ENCODE data around the gene SMAGP. TPM values are rescaled to one million over a fixed set of nuclear protein-coding genes. Genes with fewer than 3 reads are reported as not detected.

Gene SMAGP
- polyA plus RNA-seq, 1 donor from 2014 or later = 82.1 TPM

- H3K4me1 Mint-ChIP-seq = no peaks in the 10 kb centered on the region
- H3K4me3 Mint-ChIP-seq = no peak overlapping the region
- H3K27me3 Mint-ChIP-seq = no peaks in the 10 kb centered on the region
- H3K9me3 Mint-ChIP-seq = no peaks in the 10 kb centered on the region
- H3K36me3 Mint-ChIP-seq = no peaks in the 10 kb centered on the region
- H3K27ac Mint-ChIP-seq = no peak overlapping the region
These were observed 69.4 kb downstream of the SMAGP start for GRCh38 chr12:51200806-51201205.

GRCh38 chr12:51200156-51200555, 70.1 kb downstream of the SMAGP start:
- Mint-ChIP-seq H3K4me1 (no peaks in the 10 kb centered on the region), H3K27ac (peak overlapping the region in 1 of 3 donors; percentile 53), H3K4me3 (no peak overlapping the region), H3K36me3 (no peaks in the 10 kb centered on the region), H3K27me3 (no peaks in the 10 kb centered on the region), H3K9me3 (no peaks in the 10 kb centered on the region)

GRCh38 chr12:51199366-51199945, 70.8 kb downstream of the SMAGP start:
- H3K4me3 Mint-ChIP-seq = no peak overlapping the region
- H3K27ac Mint-ChIP-seq = no peak overlapping the region

GRCh38 chr12:51198568-51199365, 71.4 kb downstream of the SMAGP start:
- Mint-ChIP-seq H3K4me1 (no peaks in the 10 kb centered on the region), H3K9me3 (no peaks in the 10 kb centered on the region), H3K27ac (no peak overlapping the region), H3K27me3 (no peaks in the 10 kb centered on the region), H3K36me3 (peaks cover 1% of the 10 kb centered on the region), H3K4me3 (no peak overlapping the region)

More at GRCh38 chr12:51199366-51199945, 70.8 kb downstream of the SMAGP start:
- Mint-ChIP-seq H3K4me1 (no peaks in the 10 kb centered on the region), H3K36me3 (no peaks in the 10 kb centered on the region), H3K27me3 (no peaks in the 10 kb centered on the region), H3K9me3 (no peaks in the 10 kb centered on the region)

- Mint-ChIP-seq H3K36me3 (peaks cover 2% of the 10 kb centered on the region), H3K27me3 (no peaks in the 10 kb centered on the region), H3K4me1 (no peaks in the 10 kb centered on the region), H3K9me3 (no peaks in the 10 kb centered on the region), H3K27ac (no peak overlapping the region), H3K4me3 (no peak overlapping the region)
These were observed 72.3 kb downstream of the SMAGP start for GRCh38 chr12:51197736-51198567.

GRCh38 chr12:51196547-51196946, 73.7 kb downstream of the SMAGP start:
- Mint-ChIP-seq H3K4me1 (no peaks in the 10 kb centered on the region), H3K9me3 (no peaks in the 10 kb centered on the region), H3K27ac (no peak overlapping the region), H3K27me3 (no peaks in the 10 kb centered on the region), H3K4me3 (peak overlapping the region in 1 of 4 donors; percentile 5), H3K36me3 (peaks cover 8% of the 10 kb centered on the region)

GRCh38 chr12:51195841-51196240, 74.4 kb downstream of the SMAGP start:
- no peaks in the 10 kb centered on the region for H3K9me3 Mint-ChIP-seq
- H3K27ac Mint-ChIP-seq = no peak overlapping the region
- H3K4me1 Mint-ChIP-seq = no peaks in the 10 kb centered on the region
- no peaks in the 10 kb centered on the region for H3K27me3 Mint-ChIP-seq
- peaks cover 9% of the 10 kb centered on the region for H3K36me3 Mint-ChIP-seq
- H3K4me3 Mint-ChIP-seq = no peak overlapping the region

Other genes with a start within 250 kb of the SMAGP start
- gene SLC11A2, start 244.0 kb downstream of the SMAGP start, polyA plus RNA-seq = 8.2 TPM
- gene LETMD1, start 222.1 kb downstream of the SMAGP start, polyA plus RNA-seq = 25.7 TPM
- 4.6 TPM for gene CSRNP2, start 186.8 kb downstream of the SMAGP start, polyA plus RNA-seq
- 10.3 TPM for gene TFCP2, start 97.3 kb downstream of the SMAGP start, polyA plus RNA-seq
- 3.2 TPM for gene POU6F1, start 52.4 kb downstream of the SMAGP start, polyA plus RNA-seq
- gene DAZAP2, start 31.6 kb downstream of the SMAGP start, polyA plus RNA-seq = 1,104 TPM
- 93.8 TPM for gene BIN2, start 53.8 kb upstream of the SMAGP start, polyA plus RNA-seq
- 0.58 TPM for gene CELA1, start 76.3 kb upstream of the SMAGP start, polyA plus RNA-seq
- gene GALNT6, start 121.0 kb upstream of the SMAGP start, polyA plus RNA-seq = 4.6 TPM
- gene SLC4A8, start 154.4 kb upstream of the SMAGP start, polyA plus RNA-seq = 0.53 TPM